ENCODE measurements around the gene OR1A1.

GRCh38 chr17:3197219-3197618, 10.2 kb upstream of the OR1A1 start, which contains the start of gene OR1A2:
- TF ChIP-seq ATF1 (CRISPR knock-in tag; IDR thresholded peaks at IDR 0.05) (no peak), CTCF (IDR thresholded peaks at IDR 0.05) (no peak), RELA (CRISPR knock-in tag; IDR thresholded peaks at IDR 0.05; ENCODE audit: borderline replicate concordance) (no peak), MAX (CRISPR knock-in tag; IDR thresholded peaks at IDR 0.05) (no peak), ZNF512 (CRISPR knock-in tag; IDR thresholded peaks at IDR 0.05; ENCODE audit: borderline replicate concordance) (no peak), ZBTB43 (CRISPR knock-in tag; IDR thresholded peaks at IDR 0.05) (no peak), MXD4 (CRISPR knock-in tag; IDR thresholded peaks at IDR 0.05; ENCODE audit: borderline replicate concordance) (no peak)

Measured in WTC11 (cell line).